ENCODE results near the gene CDKN2B. TPM values are rescaled to one million over a fixed set of nuclear protein-coding genes. Genes with fewer than 3 reads are reported as not detected.

The CDKN2B gene
- total RNA-seq, 1 donor from 2014 or later: not detected

DNA sequence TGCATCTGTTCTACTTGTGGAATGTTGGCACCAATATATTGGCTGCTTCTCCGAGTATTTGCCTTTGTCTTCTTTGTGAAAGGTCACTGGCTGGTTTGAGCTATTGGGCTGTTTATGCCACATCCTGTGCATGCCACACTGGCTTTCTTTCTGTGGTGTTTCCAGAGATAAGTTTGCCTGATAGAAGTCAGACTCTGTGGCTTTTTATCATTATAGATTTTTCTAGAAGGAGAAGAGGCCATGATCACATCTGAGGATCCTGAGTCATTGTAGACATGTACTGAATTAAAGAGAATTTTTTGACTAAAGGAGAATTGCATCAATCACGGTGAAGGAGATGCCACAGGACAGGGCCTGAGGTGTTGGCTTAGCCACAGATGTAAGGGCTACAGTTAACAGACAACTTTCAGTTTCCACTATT is 26.5 kb upstream of the CDKN2B start:
- no peak for DNase-seq (ENCODE audit: low read depth, low spot score)
- Mint-ChIP-seq H3K9me3 (no peaks in the 10 kb centered on the region), H3K4me1 (no peaks in the 10 kb centered on the region), H3K27ac (ENCODE audit: unreplicated experiment) (no peak overlapping the region), H3K27me3 (ENCODE audit: low read depth) (peaks cover 6% of the 10 kb centered on the region), H3K4me3 (no peak overlapping the region), H3K36me3 (ENCODE audit: low read depth) (no peaks in the 10 kb centered on the region)
- TF ChIP-seq, protein P1, sequence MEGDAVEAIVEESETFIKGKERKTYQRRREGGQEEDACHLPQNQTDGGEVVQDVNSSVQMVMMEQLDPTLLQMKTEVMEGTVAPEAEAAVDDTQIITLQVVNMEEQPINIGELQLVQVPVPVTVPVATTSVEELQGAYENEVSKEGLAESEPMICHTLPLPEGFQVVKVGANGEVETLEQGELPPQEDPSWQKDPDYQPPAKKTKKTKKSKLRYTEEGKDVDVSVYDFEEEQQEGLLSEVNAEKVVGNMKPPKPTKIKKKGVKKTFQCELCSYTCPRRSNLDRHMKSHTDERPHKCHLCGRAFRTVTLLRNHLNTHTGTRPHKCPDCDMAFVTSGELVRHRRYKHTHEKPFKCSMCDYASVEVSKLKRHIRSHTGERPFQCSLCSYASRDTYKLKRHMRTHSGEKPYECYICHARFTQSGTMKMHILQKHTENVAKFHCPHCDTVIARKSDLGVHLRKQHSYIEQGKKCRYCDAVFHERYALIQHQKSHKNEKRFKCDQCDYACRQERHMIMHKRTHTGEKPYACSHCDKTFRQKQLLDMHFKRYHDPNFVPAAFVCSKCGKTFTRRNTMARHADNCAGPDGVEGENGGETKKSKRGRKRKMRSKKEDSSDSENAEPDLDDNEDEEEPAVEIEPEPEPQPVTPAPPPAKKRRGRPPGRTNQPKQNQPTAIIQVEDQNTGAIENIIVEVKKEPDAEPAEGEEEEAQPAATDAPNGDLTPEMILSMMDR (conservative IDR thresholded peaks at IDR 0.05): no peak

DNA sequence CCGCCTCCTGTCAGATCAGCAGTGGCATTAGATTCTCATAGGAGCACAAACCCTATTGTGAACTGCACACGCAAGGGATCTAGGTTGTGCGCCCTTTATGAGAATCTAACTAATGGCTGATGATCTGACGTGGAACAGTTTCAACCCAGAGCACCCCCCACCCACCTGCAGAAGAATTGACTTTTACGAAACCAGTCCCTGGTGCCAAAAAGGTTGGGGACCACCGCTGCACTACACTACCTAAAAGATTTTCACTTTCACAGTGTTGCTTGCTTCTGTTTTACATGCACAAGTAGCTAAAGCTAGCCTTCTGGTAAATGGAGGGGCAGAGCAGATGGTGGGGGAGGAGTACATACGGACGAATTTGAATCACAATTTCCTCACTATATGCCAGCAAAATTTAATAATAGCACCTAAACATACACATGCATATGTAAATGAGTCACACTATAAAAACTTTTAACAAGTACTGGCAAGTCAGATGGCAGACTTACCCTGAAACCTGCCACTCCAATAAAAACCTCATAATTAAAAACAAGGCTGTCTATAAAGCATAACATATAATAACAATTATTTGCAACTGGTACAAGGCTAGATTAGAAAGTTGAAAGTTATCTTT is 24.0 kb upstream of the CDKN2B start:
- peaks cover 6% of the 10 kb centered on the region for H3K4me1 Mint-ChIP-seq
- H3K36me3 Mint-ChIP-seq (ENCODE audit: low read depth): no peaks in the 10 kb centered on the region
- no peak overlapping the region for H3K4me3 Mint-ChIP-seq
- TF ChIP-seq, protein P1 (conservative IDR thresholded peaks at IDR 0.05): no peak
- H3K27ac Mint-ChIP-seq (ENCODE audit: unreplicated experiment): no peak overlapping the region
- DNase-seq (ENCODE audit: low read depth, low spot score): no peak
- peaks cover 6% of the 10 kb centered on the region for H3K27me3 Mint-ChIP-seq (ENCODE audit: low read depth)
- H3K9me3 Mint-ChIP-seq: no peaks in the 10 kb centered on the region

DNA sequence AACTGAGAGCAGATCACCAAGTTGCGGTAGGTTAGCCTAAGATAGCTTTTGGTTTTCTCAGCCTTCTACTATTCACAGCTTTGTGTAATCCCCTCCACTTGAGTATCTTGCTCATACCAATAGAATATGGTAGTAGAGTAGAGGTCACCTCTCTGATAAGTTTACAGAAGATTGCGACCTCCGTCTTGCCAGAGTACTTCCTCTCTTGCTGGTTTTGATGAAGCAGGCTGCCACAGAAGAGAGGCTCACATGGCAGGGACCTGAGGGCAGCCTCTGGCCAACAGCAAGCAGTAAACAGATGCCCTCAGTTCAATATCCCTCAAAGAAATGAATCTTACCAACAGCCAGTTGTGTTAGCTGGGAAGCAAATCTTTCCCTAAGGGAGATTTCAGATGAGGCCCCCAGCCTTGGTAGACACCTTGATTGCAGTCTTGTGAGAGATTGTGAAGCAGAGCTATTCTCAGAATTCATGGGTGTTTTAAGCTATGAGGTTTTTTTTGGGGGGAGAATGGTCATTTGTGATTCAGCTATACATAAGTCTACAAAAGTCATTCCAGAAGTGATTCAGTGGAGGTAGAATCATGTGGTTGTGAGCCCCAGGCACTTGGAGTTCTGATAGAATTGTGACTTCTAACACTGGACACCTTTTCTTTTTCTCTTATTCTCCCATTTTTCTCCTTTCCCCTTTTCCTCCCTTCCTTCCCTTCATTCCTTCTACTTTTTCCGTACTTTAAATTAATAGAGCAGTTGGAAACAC is 22.7 kb upstream of the CDKN2B start:
- H3K27me3 Mint-ChIP-seq (ENCODE audit: low read depth): peaks cover 9% of the 10 kb centered on the region
- TF ChIP-seq, protein P1 (conservative IDR thresholded peaks at IDR 0.05): no peak
- H3K36me3 Mint-ChIP-seq (ENCODE audit: low read depth): no peaks in the 10 kb centered on the region
- DNase-seq (ENCODE audit: low read depth, low spot score): no peak
- no peak overlapping the region for H3K27ac Mint-ChIP-seq (ENCODE audit: unreplicated experiment)
- H3K4me1 Mint-ChIP-seq: peaks cover 6% of the 10 kb centered on the region
- no peak overlapping the region for H3K4me3 Mint-ChIP-seq
- no peaks in the 10 kb centered on the region for H3K9me3 Mint-ChIP-seq

DNA sequence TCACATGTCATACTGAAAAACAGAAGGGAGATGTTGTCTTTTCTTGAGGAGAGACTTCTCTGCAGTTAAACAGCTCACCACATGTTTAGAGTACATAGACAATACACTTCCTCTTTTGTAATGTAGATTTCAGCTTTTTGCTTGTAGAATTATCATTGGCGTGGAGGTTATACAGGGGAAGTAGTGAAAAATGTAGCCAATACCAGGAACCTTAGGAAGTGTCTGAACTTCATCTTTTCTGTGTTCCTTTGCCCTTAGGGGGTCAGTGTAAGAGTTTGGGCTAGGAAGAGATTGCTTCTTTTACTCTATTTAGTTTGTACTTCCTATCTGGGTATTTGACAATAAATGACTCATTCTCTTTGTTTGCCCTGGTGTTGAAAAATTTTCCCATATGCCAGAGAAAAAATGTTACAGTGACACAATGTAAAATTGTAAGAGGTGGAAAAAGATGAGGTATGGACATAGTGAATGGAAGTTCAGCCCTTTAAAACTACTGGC is 21.0 kb upstream of the CDKN2B start:
- H3K4me3 Mint-ChIP-seq: no peak overlapping the region
- TF ChIP-seq, protein P1 (conservative IDR thresholded peaks at IDR 0.05): no peak
- DNase-seq (ENCODE audit: low read depth, low spot score): no peak
- H3K27me3 Mint-ChIP-seq (ENCODE audit: low read depth): peaks cover 7% of the 10 kb centered on the region
- no peak overlapping the region for H3K27ac Mint-ChIP-seq (ENCODE audit: unreplicated experiment)
- H3K36me3 Mint-ChIP-seq (ENCODE audit: low read depth): no peaks in the 10 kb centered on the region
- H3K4me1 Mint-ChIP-seq: peaks cover 6% of the 10 kb centered on the region
- H3K9me3 Mint-ChIP-seq: no peaks in the 10 kb centered on the region

DNA sequence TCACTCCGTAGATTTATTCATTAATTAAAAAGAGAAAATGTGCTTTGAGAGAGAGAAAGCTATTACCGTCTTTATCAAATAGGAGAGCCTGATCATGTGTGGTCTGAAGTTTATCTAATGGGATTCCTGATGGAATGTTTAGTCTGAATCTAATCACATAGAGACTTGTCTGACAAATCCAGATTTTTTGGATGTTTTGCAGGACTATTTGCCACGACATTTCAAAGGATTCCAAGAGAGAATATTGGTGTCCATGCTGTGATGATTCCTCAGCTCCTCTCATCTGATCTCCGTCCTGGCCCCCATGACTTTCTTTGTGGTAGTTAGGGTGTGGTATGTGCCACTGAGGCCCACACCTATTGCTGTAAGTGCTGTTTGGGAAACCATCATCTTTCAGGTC is 20.1 kb upstream of the CDKN2B start:
- Mint-ChIP-seq H3K9me3 (no peaks in the 10 kb centered on the region), H3K27ac (ENCODE audit: unreplicated experiment) (no peak overlapping the region), H3K27me3 (ENCODE audit: low read depth) (peaks cover 10% of the 10 kb centered on the region), H3K36me3 (ENCODE audit: low read depth) (no peaks in the 10 kb centered on the region), H3K4me3 (no peak overlapping the region), H3K4me1 (peaks cover 6% of the 10 kb centered on the region)
- DNase-seq (ENCODE audit: low read depth, low spot score): no peak
- TF ChIP-seq, protein P1 (conservative IDR thresholded peaks at IDR 0.05): no peak
